ENCODE results near the gene OR6A2. TPM values are rescaled to one million over a fixed set of nuclear protein-coding genes. Genes with fewer than 3 reads are reported as not detected.

The OR6A2 gene
- total RNA-seq, 1 experiment from 2014 or later = not detected

DNA sequence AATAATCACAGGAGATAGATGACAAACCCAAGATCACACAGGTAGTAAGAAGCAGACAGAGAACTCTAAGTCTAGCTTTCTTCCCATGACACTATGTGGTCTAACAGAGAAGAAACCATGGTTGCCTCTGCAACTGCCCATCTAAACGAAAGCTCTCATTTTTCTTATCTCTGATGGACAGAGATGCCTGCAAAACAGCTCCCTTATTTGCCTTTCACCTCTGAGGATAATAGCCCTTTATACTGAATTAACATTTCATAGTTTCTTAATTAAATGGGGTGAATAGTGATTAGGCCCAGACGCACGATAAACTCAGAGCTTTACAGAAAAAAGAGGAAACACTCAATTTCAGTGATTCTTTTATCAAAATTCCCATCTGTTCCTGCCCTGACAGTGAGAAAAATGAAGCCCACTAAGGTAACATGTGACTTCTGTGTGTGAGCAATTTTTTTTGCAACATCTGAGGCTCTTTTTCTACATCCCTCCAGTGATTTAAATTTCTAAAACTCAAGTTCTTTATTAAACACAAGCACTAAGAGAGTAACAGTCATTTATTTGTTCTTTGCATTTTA lies 52.3 kb downstream of the OR6A2 start:
- CTCF ChIA-PET = no interaction called here
- H3K27ac Mint-ChIP-seq (ENCODE audit: unreplicated experiment) = no peak overlapping the region

DNA sequence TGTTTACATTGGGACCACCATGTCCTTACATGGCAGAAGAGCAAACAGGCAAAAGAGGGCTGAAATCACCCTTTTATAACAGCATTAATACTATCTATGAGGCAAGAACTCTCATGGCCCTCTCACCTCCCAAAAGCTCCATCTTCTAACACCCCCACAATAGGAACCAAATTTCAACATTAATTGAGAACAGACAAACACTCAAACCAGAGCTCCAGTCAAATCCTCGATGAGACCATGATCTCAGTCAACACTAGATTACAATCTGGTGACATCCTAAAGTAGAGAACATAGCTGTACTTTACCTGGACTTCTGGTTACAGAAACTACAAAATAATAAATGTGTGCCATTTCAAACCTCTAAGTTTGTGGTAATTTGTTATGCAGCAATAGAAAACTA lies 52.9 kb downstream of the OR6A2 start:
- no peaks in the 10 kb centered on the region; the same call in 1 of the 2 replicates for H3K27me3 ChIP-seq (replicated peaks; ENCODE audit: control insufficient read depth, insufficient read depth, low read length)

More for the DNA sequence above, 52.3 kb downstream of the OR6A2 start:
- POLR2A ChIA-PET = no interaction called here
- DNase-seq = no peak
- no peaks in the 10 kb centered on the region for H3K4me1 Mint-ChIP-seq (ENCODE audit: low read depth, unreplicated experiment)
- H3K36me3 Mint-ChIP-seq (ENCODE audit: insufficient read depth, unreplicated experiment) = no peaks in the 10 kb centered on the region
- H3K4me3 Mint-ChIP-seq (ENCODE audit: unreplicated experiment) = no peak overlapping the region
- no peaks in the 10 kb centered on the region for H3K36me3 ChIP-seq (ENCODE audit: control insufficient read depth, insufficient read depth, low read length)
- BruUV-seq (replicated peaks) = no TSS peak
- H3K27me3 Mint-ChIP-seq (ENCODE audit: insufficient read depth, unreplicated experiment) = peaks cover 9% of the 10 kb centered on the region
- no peaks in the 10 kb centered on the region; the same call in 1 of the 2 replicates for H3K27me3 ChIP-seq (replicated peaks; ENCODE audit: control insufficient read depth, insufficient read depth, low read length)
- no peaks in the 10 kb centered on the region for H3K9me3 ChIP-seq
- no peaks in the 10 kb centered on the region for H3K4me1 ChIP-seq
- H3K9me3 Mint-ChIP-seq (ENCODE audit: unreplicated experiment) = no peaks in the 10 kb centered on the region
- intact Hi-C loops (cut with micrococcal nuclease; ENCODE audit: unreplicated experiment) = no loop called here
- TF ChIP-seq, protein P1, sequence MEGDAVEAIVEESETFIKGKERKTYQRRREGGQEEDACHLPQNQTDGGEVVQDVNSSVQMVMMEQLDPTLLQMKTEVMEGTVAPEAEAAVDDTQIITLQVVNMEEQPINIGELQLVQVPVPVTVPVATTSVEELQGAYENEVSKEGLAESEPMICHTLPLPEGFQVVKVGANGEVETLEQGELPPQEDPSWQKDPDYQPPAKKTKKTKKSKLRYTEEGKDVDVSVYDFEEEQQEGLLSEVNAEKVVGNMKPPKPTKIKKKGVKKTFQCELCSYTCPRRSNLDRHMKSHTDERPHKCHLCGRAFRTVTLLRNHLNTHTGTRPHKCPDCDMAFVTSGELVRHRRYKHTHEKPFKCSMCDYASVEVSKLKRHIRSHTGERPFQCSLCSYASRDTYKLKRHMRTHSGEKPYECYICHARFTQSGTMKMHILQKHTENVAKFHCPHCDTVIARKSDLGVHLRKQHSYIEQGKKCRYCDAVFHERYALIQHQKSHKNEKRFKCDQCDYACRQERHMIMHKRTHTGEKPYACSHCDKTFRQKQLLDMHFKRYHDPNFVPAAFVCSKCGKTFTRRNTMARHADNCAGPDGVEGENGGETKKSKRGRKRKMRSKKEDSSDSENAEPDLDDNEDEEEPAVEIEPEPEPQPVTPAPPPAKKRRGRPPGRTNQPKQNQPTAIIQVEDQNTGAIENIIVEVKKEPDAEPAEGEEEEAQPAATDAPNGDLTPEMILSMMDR (IDR thresholded peaks at IDR 0.05; ENCODE audit: insufficient read depth in 1 of 2, low read depth in 1 of 2, low read length in 1 of 2, severe bottlenecking in 1 of 2, unreplicated experiment in 1 of 2) = no peak
- H3K4me3 ChIP-seq (ENCODE audit: low read depth, low read length) = no peak overlapping the region

DNA sequence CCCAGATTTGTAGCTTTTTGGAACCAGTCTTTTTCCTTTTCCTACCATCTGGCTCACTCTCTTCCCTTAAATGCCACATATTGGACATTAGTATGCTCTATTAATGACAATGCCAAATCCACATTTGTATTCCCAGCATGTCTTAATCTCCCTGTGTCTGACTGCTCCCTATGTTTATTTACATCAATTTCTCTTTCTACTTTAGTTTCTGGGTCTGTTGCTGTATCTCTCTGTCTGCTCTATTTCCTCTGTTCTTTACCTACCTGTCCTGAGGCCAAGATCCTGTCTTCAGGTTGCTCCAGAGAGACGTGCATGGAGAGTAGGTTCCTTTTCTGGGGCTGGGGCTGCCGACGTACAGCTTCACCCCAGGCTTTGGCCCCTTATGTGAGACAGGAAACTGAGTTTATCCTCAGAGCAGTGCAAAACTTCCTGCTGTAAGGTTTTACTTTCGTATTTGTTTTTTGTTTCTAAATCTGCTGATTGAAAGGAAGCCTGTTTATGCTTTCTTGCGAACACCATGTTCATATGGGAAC lies 53.3 kb downstream of the OR6A2 start:
- Mint-ChIP-seq H3K4me3 (ENCODE audit: unreplicated experiment) (no peak overlapping the region), H3K27me3 (ENCODE audit: insufficient read depth, unreplicated experiment) (peaks cover 9% of the 10 kb centered on the region), H3K9me3 (ENCODE audit: unreplicated experiment) (no peaks in the 10 kb centered on the region), H3K36me3 (ENCODE audit: insufficient read depth, unreplicated experiment) (no peaks in the 10 kb centered on the region), H3K4me1 (ENCODE audit: low read depth, unreplicated experiment) (no peaks in the 10 kb centered on the region), H3K27ac (ENCODE audit: unreplicated experiment) (no peak overlapping the region)
- Histone ChIP-seq H3K36me3 (ENCODE audit: control insufficient read depth, insufficient read depth, low read length) (no peaks in the 10 kb centered on the region), H3K4me3 (ENCODE audit: low read depth, low read length) (no peak overlapping the region), H3K27me3 (replicated peaks; ENCODE audit: control insufficient read depth, insufficient read depth, low read length) (no peaks in the 10 kb centered on the region; the same call in 1 of the 2 replicates), H3K9me3 (no peaks in the 10 kb centered on the region), H3K4me1 (no peaks in the 10 kb centered on the region)
- BruUV-seq (replicated peaks) = no TSS peak
- TF ChIP-seq, protein P1 (IDR thresholded peaks at IDR 0.05; ENCODE audit: insufficient read depth in 1 of 2, low read depth in 1 of 2, low read length in 1 of 2, severe bottlenecking in 1 of 2, unreplicated experiment in 1 of 2) = no peak
- ChIA-PET CTCF (no interaction called here), POLR2A (no interaction called here)
- DNase-seq = no peak
- intact Hi-C loops (cut with micrococcal nuclease; ENCODE audit: unreplicated experiment) = no loop called here

More for the DNA sequence above, 52.9 kb downstream of the OR6A2 start:
- Histone ChIP-seq H3K4me1 (no peaks in the 10 kb centered on the region), H3K4me3 (ENCODE audit: low read depth, low read length) (no peak overlapping the region), H3K9me3 (no peaks in the 10 kb centered on the region), H3K36me3 (ENCODE audit: control insufficient read depth, insufficient read depth, low read length) (no peaks in the 10 kb centered on the region)
- CTCF ChIA-PET = no interaction called here
- no peaks in the 10 kb centered on the region for H3K36me3 Mint-ChIP-seq (ENCODE audit: insufficient read depth, unreplicated experiment)
- H3K9me3 Mint-ChIP-seq (ENCODE audit: unreplicated experiment) = no peaks in the 10 kb centered on the region
- peaks cover 9% of the 10 kb centered on the region for H3K27me3 Mint-ChIP-seq (ENCODE audit: insufficient read depth, unreplicated experiment)
- POLR2A ChIA-PET = no interaction called here
- DNase-seq = no peak
- H3K4me3 Mint-ChIP-seq (ENCODE audit: unreplicated experiment) = no peak overlapping the region
- no peaks in the 10 kb centered on the region for H3K4me1 Mint-ChIP-seq (ENCODE audit: low read depth, unreplicated experiment)
- intact Hi-C loops (cut with micrococcal nuclease; ENCODE audit: unreplicated experiment) = no loop called here
- TF ChIP-seq, protein P1 (IDR thresholded peaks at IDR 0.05; ENCODE audit: insufficient read depth in 1 of 2, low read depth in 1 of 2, low read length in 1 of 2, severe bottlenecking in 1 of 2, unreplicated experiment in 1 of 2) = no peak
- no TSS peak for BruUV-seq (replicated peaks)
- H3K27ac Mint-ChIP-seq (ENCODE audit: unreplicated experiment) = no peak overlapping the region

Measured in Caco-2 (cell line).